Skeletal muscle cell (primary cell): ENCODE measurements around the gene DRG2.

Source experiments
- DNase-seq: peaks from one replicate; pipeline ENCODE4 v3.0.0-alpha.2; 2010; ENCODE audit warnings: low read depth
- H3K4me3 ChIP-seq: 2 replicates; pipeline ENCODE4 v1.5.1; 2011; ENCODE audit warnings: low read depth, mild to moderate bottlenecking, control low read depth, low read length, moderate library complexity

DRG2 gene, protein sequence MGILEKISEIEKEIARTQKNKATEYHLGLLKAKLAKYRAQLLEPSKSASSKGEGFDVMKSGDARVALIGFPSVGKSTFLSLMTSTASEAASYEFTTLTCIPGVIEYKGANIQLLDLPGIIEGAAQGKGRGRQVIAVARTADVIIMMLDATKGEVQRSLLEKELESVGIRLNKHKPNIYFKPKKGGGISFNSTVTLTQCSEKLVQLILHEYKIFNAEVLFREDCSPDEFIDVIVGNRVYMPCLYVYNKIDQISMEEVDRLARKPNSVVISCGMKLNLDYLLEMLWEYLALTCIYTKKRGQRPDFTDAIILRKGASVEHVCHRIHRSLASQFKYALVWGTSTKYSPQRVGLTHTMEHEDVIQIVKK

GRCh38 chr17:18087610-18088491 is at the start of gene DRG2:
Gene DRG2 (plus strand): TSS chr17:18087948. CDS start chr17:18088024, 76 bp downstream.
- peak; percentile 68 for DNase-seq

GRCh38 chr17:18038149-18038850 is 49.4 kb upstream of the DRG2 start:
- DNase-seq, result no peak
- peak overlapping the region; percentile 74 for H3K4me3 ChIP-seq

More at GRCh38 chr17:18087610-18088491, at the start of gene DRG2:
- peak within 1 kb of the TSS; percentile 98 for H3K4me3 ChIP-seq

- H3K4me3 ChIP-seq, result peak within 1 kb of the TSS; percentile 74
- DNase-seq, result peak; percentile 97
Observed at GRCh38 chr17:18038861-18039534, 48.8 kb upstream of the DRG2 start, which contains the start of the genes ATPAF2 and GID4. Gene ATPAF2 (minus strand): TSS chr17:18039168. CDS start chr17:18039013, 155 bp downstream. Gene GID4 (plus strand): TSS chr17:18039408. CDS start chr17:18039465, 57 bp downstream.

DNA sequence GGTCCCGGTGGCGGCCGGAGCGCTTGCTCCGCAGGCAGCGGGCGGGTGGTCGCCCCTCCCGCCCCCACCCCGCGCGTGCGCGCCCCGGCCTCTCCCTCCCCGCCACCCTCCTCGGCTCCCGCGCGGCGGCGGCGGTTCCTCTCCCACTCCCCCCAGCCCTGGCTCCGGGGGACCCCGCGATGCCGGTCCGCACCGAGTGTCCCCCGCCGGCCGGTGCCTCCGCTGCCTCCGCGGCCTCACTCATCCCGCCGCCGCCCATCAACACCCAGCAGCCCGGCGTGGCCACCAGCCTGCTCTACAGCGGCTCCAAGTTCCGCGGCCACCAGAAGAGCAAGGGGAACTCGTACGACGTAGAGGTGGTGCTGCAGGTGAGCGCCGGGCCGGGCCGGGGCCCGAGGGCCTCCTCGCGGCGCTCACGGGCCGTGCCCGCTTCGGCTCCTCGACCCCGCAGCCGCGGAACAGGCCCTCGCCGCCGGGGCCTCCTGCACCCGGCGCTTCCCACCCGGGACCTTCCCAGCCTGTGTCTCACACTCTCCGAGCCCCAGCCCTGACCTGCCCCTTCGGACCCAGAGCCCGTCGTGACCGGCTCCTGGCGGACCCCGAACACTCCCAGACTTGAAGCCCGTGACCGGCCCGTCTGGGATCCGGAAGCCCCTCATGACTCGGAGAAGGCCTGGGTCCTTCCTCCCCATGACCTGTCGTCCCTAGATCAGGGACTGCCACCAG is 48.0 kb upstream of the DRG2 start:
- DNase-seq, result no peak
- H3K4me3 ChIP-seq, result peak overlapping the region; percentile 74

DNA sequence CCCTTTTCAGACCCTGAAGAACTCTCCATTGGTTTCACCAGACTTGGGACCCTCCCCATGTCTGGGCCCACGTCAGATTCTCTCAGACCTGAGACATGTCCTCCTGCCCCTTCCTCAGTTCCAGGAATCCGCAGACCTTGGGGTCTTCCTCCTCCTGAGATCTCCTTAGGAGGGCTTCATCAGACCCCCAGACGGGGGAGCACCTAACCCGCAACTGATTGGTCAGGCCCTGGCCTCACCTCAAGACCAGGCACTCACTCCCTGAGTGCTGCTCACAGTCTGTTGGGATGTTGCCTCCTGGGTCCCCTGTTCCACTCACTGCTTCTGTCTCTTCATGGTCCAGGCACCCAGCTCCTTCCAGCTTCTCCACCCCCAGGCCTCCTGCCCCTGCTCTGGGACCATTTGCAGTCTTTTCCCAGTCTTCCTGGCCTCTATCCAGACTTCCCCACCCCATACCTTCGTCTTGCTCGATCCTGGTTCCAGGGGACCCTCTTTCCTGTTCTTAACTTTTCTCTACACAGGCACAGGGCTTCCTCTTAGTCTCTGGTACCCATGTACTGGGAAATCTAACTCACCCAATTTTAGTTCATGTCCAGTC is 47.4 kb upstream of the DRG2 start:
- DNase-seq, result no peak
- H3K4me3 ChIP-seq, result peak overlapping the region; percentile 74

DNA sequence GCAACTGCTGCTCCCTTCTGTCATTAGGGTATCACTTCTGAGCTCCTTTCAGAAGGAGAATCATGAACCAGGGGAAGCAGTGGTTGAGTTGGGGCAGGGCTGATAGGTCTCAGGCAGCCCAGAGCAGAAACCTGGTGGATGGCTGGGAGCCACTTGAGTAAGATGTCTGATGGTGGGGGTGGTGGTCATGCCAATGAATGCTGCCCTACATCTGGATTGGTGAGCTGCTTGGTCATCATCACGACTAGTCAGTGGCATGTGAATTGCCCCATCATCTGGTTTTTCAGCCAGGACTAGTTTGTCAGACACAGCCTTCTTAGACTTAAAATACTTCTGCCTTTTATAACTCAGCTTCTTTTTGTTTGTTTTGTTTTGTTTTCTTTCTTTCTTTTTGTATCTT is 46.0 kb upstream of the DRG2 start:
- peak; percentile 48 for DNase-seq
- H3K4me3 ChIP-seq, result no peak overlapping the region

- DNase-seq, result no peak
- no peak overlapping the region for H3K4me3 ChIP-seq
Observed at GRCh38 chr17:18042983-18043382, 44.8 kb upstream of the DRG2 start.

DNA sequence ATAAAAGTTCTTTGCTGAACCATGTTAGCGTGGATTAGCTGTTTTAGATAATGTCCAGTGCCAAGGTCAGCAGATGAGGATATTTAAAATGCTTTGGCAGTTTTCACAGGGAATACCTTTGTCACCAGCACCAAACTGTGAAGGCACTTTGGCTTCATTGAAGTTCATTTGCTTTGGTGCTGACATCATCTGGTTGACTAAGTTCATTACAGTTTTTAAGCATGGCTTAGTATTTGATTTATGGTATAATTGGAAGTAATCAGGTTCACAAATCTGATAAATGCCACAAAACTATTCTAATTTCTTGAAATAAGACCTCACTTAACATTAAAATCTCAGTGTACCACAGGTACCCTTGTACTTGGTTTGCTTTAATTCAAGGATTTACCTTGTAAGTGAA is 44.3 kb upstream of the DRG2 start:
- no peak overlapping the region for H3K4me3 ChIP-seq
- no peak for DNase-seq

DNA sequence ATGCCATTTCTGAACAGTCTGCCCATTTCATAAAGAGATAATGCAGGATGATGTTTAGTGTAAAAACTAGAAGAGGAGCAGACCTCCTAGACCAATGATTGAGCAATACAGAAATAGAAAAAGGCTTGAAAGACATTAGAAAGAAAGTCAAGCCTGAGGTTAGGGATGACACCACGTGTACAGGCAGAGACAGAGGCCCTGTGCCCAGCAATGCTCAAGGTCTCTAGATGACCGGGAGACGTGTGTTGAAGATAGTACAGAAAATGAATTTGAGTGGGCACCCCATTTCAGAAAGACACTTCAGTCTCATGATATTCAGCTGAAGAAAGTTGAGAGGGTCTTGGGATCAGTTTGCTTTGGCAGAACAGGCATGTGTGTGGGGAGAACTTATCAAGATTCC is 43.1 kb upstream of the DRG2 start:
- DNase-seq, result no peak

DNA sequence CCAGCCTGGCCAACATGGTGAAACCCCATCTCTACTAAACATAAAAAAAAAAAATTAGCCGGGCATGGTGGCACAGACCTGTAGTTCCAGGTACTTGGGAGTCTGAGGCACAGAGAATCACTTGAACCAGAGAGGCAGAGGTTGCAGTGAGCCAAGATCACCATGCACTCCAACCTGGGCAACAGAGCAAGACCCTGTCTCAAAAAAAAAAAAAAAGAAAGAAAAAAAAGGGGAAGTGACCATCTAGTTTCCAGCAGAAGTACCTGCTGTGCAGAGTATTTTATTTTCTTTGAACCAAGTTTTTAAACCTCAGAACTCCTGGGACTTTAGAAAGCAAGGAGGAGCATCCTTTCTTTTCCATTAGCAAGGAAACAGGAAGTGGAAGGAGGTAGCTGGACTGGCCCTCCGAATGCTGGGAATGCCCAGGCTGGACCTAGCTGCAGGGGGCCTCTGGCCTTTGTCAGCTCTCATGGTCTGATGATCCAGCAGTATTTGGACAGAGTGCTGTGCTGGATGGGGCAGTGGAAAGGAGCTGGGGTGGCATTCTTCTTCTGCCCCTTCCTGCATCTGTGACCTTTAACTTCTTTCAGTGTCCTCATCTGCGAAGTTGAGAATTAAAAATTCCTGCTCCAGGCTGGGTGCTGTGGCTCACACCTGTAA is 41.9 kb upstream of the DRG2 start:
- DNase-seq, result no peak
- H3K4me3 ChIP-seq, result no peak overlapping the region

More for the DNA sequence above, 43.1 kb upstream of the DRG2 start:
- no peak overlapping the region for H3K4me3 ChIP-seq

DNA sequence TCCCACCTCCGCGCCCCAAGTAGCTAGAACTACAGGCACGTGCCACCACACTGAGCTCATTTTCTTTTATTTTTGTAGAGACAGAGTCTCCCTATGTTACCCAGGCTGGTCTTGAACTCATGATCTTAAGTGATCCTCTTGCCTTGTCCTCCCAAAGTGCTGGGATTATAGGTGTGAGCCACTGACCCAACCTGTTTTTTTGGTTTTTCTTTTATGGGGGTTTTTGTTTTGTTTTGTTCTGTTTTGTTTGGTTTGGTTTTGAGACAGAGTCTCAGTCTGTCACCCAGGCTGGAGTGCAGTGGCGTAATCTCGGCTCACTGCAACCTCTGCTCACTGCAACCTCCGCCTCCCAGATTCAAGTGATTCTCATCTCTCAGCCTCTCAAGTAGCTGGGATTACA is 32.2 kb upstream of the DRG2 start:
- no peak for DNase-seq
- no peak overlapping the region for H3K4me3 ChIP-seq

GRCh38 chr17:18056214-18056613 is 31.5 kb upstream of the DRG2 start:
- no peak overlapping the region for H3K4me3 ChIP-seq
- no peak for DNase-seq

- no peak for DNase-seq
- H3K4me3 ChIP-seq, result no peak overlapping the region
Observed at GRCh38 chr17:18059283-18059682, 28.5 kb upstream of the DRG2 start.

DNA sequence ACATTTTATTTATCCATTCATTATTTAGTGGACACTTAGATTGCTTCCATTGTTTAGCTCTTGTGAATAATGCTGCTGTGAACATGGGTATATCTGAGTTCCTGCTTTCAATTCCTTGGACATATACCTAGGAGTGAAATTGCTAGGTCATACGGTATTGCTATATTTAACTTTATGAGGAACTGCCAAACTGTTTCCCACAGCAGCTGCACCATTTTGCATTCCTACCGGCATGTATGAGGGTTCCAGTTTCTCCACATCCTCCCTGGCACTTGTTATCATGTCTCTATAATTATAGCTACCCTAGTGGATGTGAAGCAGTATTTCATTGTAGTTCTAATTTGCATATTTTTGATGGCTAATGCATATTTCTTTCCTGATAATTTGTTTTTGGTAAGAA is 23.7 kb upstream of the DRG2 start:
- H3K4me3 ChIP-seq, result no peak overlapping the region
- no peak for DNase-seq

GRCh38 chr17:18065546-18065945 is 22.2 kb upstream of the DRG2 start:
- no peak overlapping the region for H3K4me3 ChIP-seq
- DNase-seq, result no peak

- DNase-seq, result no peak
- H3K4me3 ChIP-seq, result no peak overlapping the region
Observed at GRCh38 chr17:18066866-18067265, 20.9 kb upstream of the DRG2 start.

GRCh38 chr17:18069101-18069500 is 18.6 kb upstream of the DRG2 start:
- no peak overlapping the region for H3K4me3 ChIP-seq

DNA sequence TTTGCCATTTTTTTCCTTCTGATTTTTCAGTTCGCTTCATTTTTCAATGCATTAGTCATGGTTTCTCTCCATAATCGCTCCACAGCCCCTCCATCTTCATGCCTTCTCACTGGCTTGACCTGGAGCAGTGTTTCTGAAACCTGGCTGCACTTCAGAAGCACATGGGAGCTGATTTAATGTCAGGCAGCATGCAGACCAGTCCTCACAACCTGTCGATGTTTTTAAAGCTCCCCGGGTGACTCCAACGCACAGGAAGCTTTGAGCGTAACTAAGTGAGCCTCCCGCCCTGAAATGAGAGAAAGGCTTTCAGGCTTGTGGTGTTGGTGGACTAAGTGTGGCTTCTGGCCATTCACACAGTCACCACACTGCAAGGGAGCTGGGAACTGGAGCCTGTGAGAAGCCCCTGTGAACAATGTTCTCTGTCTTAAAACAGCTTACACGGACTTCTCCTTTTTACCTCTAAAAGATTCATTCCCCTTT is 16.8 kb upstream of the DRG2 start:
- no peak for DNase-seq
- peak overlapping the region; percentile 26 for H3K4me3 ChIP-seq

More at GRCh38 chr17:18069101-18069500, 18.6 kb upstream of the DRG2 start:
- no peak for DNase-seq
